HG02798 (cell line): Measurements from ENCODE around the gene CTBS.
A peak's percentile ranks its signal among the peaks of the same experiment; 100 is the strongest.

Source experiments
- ATAC-seq: cut with Tn5 transposase; IDR thresholded peaks from one replicate; pipeline ENCODE4 v1.9.1; 2021; ENCODE audit warnings: mild to moderate bottlenecking; ENCODE audit not compliant: unreplicated experiment, poor library complexity

The CTBS gene

GRCh38 chr1:84587099-84587498 lies 12.9 kb upstream of the CTBS start:
- ATAC-seq = no peak

GRCh38 chr1:84585803-84586202 lies 11.6 kb upstream of the CTBS start:
- no peak for ATAC-seq

GRCh38 chr1:84584126-84584525 lies 9.9 kb upstream of the CTBS start:
- ATAC-seq = no peak

GRCh38 chr1:84583648-84584047 lies 9.4 kb upstream of the CTBS start:
- ATAC-seq = no peak

GRCh38 chr1:84582802-84583587 lies 8.8 kb upstream of the CTBS start:
- ATAC-seq = no peak

- ATAC-seq = no peak
These were observed 7.4 kb upstream of the CTBS start for GRCh38 chr1:84581648-84582047.

- no peak for ATAC-seq
These were observed 696 bp upstream of the CTBS start for GRCh38 chr1:84574936-84575335.

- no peak for ATAC-seq
These were observed 716 bp downstream of the CTBS start for GRCh38 chr1:84573481-84573966.

GRCh38 chr1:84571150-84571535 lies 3.1 kb downstream of the CTBS start:
- no peak for ATAC-seq

GRCh38 chr1:84570436-84571149 lies 3.6 kb downstream of the CTBS start:
- ATAC-seq = no peak

GRCh38 chr1:84569216-84569615 lies 5.0 kb downstream of the CTBS start:
- ATAC-seq = no peak

GRCh38 chr1:84550826-84551225 lies 23.4 kb downstream of the CTBS start:
- no peak for ATAC-seq

GRCh38 chr1:84541679-84542078 lies 32.6 kb downstream of the CTBS start:
- no peak for ATAC-seq

GRCh38 chr1:84540759-84541158 lies 33.5 kb downstream of the CTBS start:
- ATAC-seq = no peak

GRCh38 chr1:84539972-84540371 lies 34.3 kb downstream of the CTBS start:
- no peak for ATAC-seq

GRCh38 chr1:84538599-84538998 lies 35.6 kb downstream of the CTBS start:
- ATAC-seq = peak; percentile 74

GRCh38 chr1:84525779-84526178 lies 48.5 kb downstream of the CTBS start:
- ATAC-seq = no peak

GRCh38 chr1:84524590-84524989 lies 49.6 kb downstream of the CTBS start:
- ATAC-seq = no peak

GRCh38 chr1:84510668-84511067 lies 63.6 kb downstream of the CTBS start:
- no peak for ATAC-seq

- ATAC-seq = no peak
These were observed 64.1 kb downstream of the CTBS start for GRCh38 chr1:84510165-84510564.

- ATAC-seq = no peak
These were observed 65.2 kb downstream of the CTBS start for GRCh38 chr1:84509029-84509428.

- no peak for ATAC-seq
These were observed 65.7 kb downstream of the CTBS start for GRCh38 chr1:84508510-84508909.
